Measurements from ENCODE around the gene ARNT2.

The ARNT2 gene

GRCh38 chr15:80426316-80426715, 22.1 kb downstream of the ARNT2 start:
- no peaks in the 10 kb centered on the region for H3K4me1 ChIP-seq (ENCODE audit: low read length)
- no peak for TF ChIP-seq EZH2 (optimal IDR thresholded peaks at IDR 0.05; ENCODE audit: low read depth, low read length)
- no peak overlapping the region for H3K9ac ChIP-seq (ENCODE audit: low read length)
- H3K9me2 ChIP-seq (replicated peaks; ENCODE audit: insufficient read depth, low read length): no peaks in the 10 kb centered on the region
- no peaks in the 10 kb centered on the region for H3K9me3 ChIP-seq (replicated peaks; ENCODE audit: insufficient read depth, low read length)
- H3K4me3 ChIP-seq (ENCODE audit: low read length): no peak overlapping the region
- H3K79me2 ChIP-seq (ENCODE audit: low read length): no peaks in the 10 kb centered on the region
- no peaks in the 10 kb centered on the region for H4K20me1 ChIP-seq (ENCODE audit: insufficient read depth, low read length)
- H3K27me3 ChIP-seq (replicated peaks; ENCODE audit: insufficient read depth, low read length): no peaks in the 10 kb centered on the region
- no peaks in the 10 kb centered on the region for H3F3A ChIP-seq (ENCODE audit: insufficient read depth, low read length)
- H2AFZ ChIP-seq (ENCODE audit: low read length): no peak overlapping the region
- DNase-seq: no peak
- H3K27ac ChIP-seq (ENCODE audit: low read length): no peak overlapping the region
- no peak overlapping the region for H3K4me2 ChIP-seq (ENCODE audit: low read depth, low read length)
- no peaks in the 10 kb centered on the region for H3K36me3 ChIP-seq (replicated peaks; ENCODE audit: insufficient read depth, low read length)

DNA sequence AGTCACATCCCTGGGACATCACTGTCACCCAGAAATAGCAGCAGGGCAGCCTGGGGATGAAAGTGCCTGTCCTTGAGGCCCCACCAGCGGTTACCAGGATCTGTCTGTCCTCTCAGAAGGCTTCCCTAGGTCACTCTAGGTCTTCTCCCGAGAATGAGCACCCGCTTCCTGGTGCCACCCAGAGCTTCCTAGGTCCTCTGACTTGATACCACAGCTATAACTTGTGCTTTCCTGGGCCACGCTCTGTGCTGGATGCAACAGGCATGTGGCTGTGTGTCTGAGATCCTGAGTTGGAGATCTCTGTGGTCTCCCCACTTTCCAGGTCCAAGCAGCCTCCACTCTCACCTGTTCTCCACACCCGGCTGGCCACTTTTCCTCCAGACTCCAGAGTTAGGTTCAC, 25.8 kb downstream of the ARNT2 start:
- H3K4me3 ChIP-seq (ENCODE audit: low read length): no peak overlapping the region
- no peak overlapping the region for H2AFZ ChIP-seq (ENCODE audit: low read length)
- H3K4me2 ChIP-seq (ENCODE audit: low read depth, low read length): no peak overlapping the region
- H3K27ac ChIP-seq (ENCODE audit: low read length): no peak overlapping the region
- no peaks in the 10 kb centered on the region for H3K79me2 ChIP-seq (ENCODE audit: low read length)
- H3K36me3 ChIP-seq (replicated peaks; ENCODE audit: insufficient read depth, low read length): no peaks in the 10 kb centered on the region
- no peaks in the 10 kb centered on the region for H3K27me3 ChIP-seq (replicated peaks; ENCODE audit: insufficient read depth, low read length)
- no peaks in the 10 kb centered on the region for H3K9me2 ChIP-seq (replicated peaks; ENCODE audit: insufficient read depth, low read length)
- no peaks in the 10 kb centered on the region for H3F3A ChIP-seq (ENCODE audit: insufficient read depth, low read length)
- H4K20me1 ChIP-seq (ENCODE audit: insufficient read depth, low read length): no peaks in the 10 kb centered on the region
- H3K9ac ChIP-seq (ENCODE audit: low read length): no peak overlapping the region
- no peak for TF ChIP-seq CTCF (IDR thresholded peaks at IDR 0.05; ENCODE audit: low read length)
- no peak for TF ChIP-seq EZH2 (optimal IDR thresholded peaks at IDR 0.05; ENCODE audit: low read depth, low read length)
- TF ChIP-seq EZH2phosphoT487 (IDR thresholded peaks at IDR 0.05; ENCODE audit: low read length): no peak
- DNase-seq: no peak
- no peaks in the 10 kb centered on the region for H3K9me3 ChIP-seq (replicated peaks; ENCODE audit: insufficient read depth, low read length)
- no peaks in the 10 kb centered on the region for H3K4me1 ChIP-seq (ENCODE audit: low read length)

GRCh38 chr15:80431635-80432344, 27.6 kb downstream of the ARNT2 start:
- TF ChIP-seq EZH2phosphoT487 (IDR thresholded peaks at IDR 0.05; ENCODE audit: low read length) (no peak), EZH2 (optimal IDR thresholded peaks at IDR 0.05; ENCODE audit: low read depth, low read length) (no peak), CTCF (IDR thresholded peaks at IDR 0.05; ENCODE audit: low read length) (no peak)
- Histone ChIP-seq H3K27me3 (replicated peaks; ENCODE audit: insufficient read depth, low read length) (no peaks in the 10 kb centered on the region), H3K9ac (ENCODE audit: low read length) (no peak overlapping the region), H3K27ac (ENCODE audit: low read length) (no peak overlapping the region), H4K20me1 (ENCODE audit: insufficient read depth, low read length) (no peaks in the 10 kb centered on the region), H3K4me1 (ENCODE audit: low read length) (no peaks in the 10 kb centered on the region), H3K9me3 (replicated peaks; ENCODE audit: insufficient read depth, low read length) (no peaks in the 10 kb centered on the region), H3K79me2 (ENCODE audit: low read length) (no peaks in the 10 kb centered on the region), H3K4me3 (ENCODE audit: low read length) (no peak overlapping the region), H3F3A (ENCODE audit: insufficient read depth, low read length) (no peaks in the 10 kb centered on the region), H2AFZ (ENCODE audit: low read length) (no peak overlapping the region), H3K9me2 (replicated peaks; ENCODE audit: insufficient read depth, low read length) (no peaks in the 10 kb centered on the region), H3K36me3 (replicated peaks; ENCODE audit: insufficient read depth, low read length) (no peaks in the 10 kb centered on the region), H3K4me2 (ENCODE audit: low read depth, low read length) (no peak overlapping the region)
- no peak for DNase-seq

DNA sequence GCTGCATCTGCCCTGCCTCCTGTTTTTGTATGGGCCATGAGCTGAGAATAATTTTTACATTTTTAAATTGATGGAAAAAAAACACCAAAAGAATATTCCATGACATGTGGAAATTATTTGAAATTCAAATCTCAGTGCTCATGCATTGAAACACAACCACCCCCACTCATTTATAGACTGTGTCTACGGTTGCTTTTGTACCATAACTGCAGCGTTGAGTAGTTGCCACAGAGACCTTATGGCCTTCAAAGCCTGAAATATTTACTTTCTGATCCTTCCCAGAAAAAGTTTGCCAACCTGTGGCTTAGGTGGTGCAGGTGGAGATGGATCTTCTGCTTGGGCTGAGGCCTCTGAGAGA, 28.1 kb downstream of the ARNT2 start:
- Histone ChIP-seq H3K4me2 (ENCODE audit: low read depth, low read length) (no peak overlapping the region), H3K36me3 (replicated peaks; ENCODE audit: insufficient read depth, low read length) (no peaks in the 10 kb centered on the region), H3K9ac (ENCODE audit: low read length) (no peak overlapping the region), H2AFZ (ENCODE audit: low read length) (no peak overlapping the region), H3K4me1 (ENCODE audit: low read length) (no peaks in the 10 kb centered on the region), H3K9me3 (replicated peaks; ENCODE audit: insufficient read depth, low read length) (no peaks in the 10 kb centered on the region), H3K4me3 (ENCODE audit: low read length) (no peak overlapping the region), H3K27ac (ENCODE audit: low read length) (no peak overlapping the region), H3F3A (ENCODE audit: insufficient read depth, low read length) (no peaks in the 10 kb centered on the region), H4K20me1 (ENCODE audit: insufficient read depth, low read length) (no peaks in the 10 kb centered on the region), H3K79me2 (ENCODE audit: low read length) (no peaks in the 10 kb centered on the region), H3K9me2 (replicated peaks; ENCODE audit: insufficient read depth, low read length) (no peaks in the 10 kb centered on the region), H3K27me3 (replicated peaks; ENCODE audit: insufficient read depth, low read length) (no peaks in the 10 kb centered on the region)
- no peak for DNase-seq
- TF ChIP-seq EZH2 (optimal IDR thresholded peaks at IDR 0.05; ENCODE audit: low read depth, low read length) (no peak), CTCF (IDR thresholded peaks at IDR 0.05; ENCODE audit: low read length) (no peak), EZH2phosphoT487 (IDR thresholded peaks at IDR 0.05; ENCODE audit: low read length) (no peak)
